ENCODE results near the gene FSIP2. TPM values are rescaled to one million over a fixed set of nuclear protein-coding genes. Genes with fewer than 3 reads are reported as not detected.

Gene FSIP2
- polyA plus RNA-seq, 3 donors = not detected

GRCh38 chr2:185695711-185696235, 42.8 kb upstream of the FSIP2 start:
- Histone ChIP-seq H3K79me2 (ENCODE audit: insufficient read depth, low read length) (no peaks in the 10 kb centered on the region), H3K27ac (ENCODE audit: low read depth in 1 of 2, low read length in 2 of 2) (no peak overlapping the region), H3K4me2 (replicated peaks; ENCODE audit: extremely low read depth, low read length, poor library complexity, severe bottlenecking) (no peak overlapping the region), H4K20me1 (ENCODE audit: insufficient read depth, low read length) (no peaks in the 10 kb centered on the region), H3K4me1 (ENCODE audit: control insufficient read depth in 1 of 2, insufficient read depth in 2 of 2, low read length in 2 of 2) (no peaks in the 10 kb centered on the region), H3K27me3 (ENCODE audit: control insufficient read depth in 2 of 2, insufficient read depth in 2 of 2, low read length in 2 of 2) (no peaks in the 10 kb centered on the region), H3K36me3 (replicated peaks in 1 of 2; ENCODE audit: control insufficient read depth in 1 of 2, insufficient read depth in 2 of 2, low read length in 2 of 2) (no peaks in the 10 kb centered on the region), H3K9me3 (replicated peaks in 1 of 2; ENCODE audit: control insufficient read depth in 1 of 2, insufficient read depth in 1 of 2, low read length in 2 of 2) (no peaks in the 10 kb centered on the region), H3K4me3 (replicated peaks in 1 of 3; ENCODE audit: low read depth in 2 of 3, low read length in 3 of 3) (no peak overlapping the region), H3K9ac (ENCODE audit: insufficient read depth, low read length, poor library complexity, severe bottlenecking) (no peak overlapping the region), H2AFZ (ENCODE audit: insufficient read depth, low read depth, low read length, poor library complexity, severe bottlenecking) (no peak overlapping the region)
- Mint-ChIP-seq H3K27ac (no peak overlapping the region), H3K27me3 (ENCODE audit: low read depth in 3 of 3) (no peaks in the 10 kb centered on the region), H3K4me1 (no peaks in the 10 kb centered on the region), H3K36me3 (no peaks in the 10 kb centered on the region), H3K4me3 (no peak overlapping the region), H3K9me3 (peaks cover 0 to 3% (median 0%) of the 10 kb centered on the region in 7 donors)
- 20% methylated on average over 1 of the region's 2 CpGs for WGBS (ENCODE audit: insufficient coverage)
- intact Hi-C loops (cut with micrococcal nuclease) = no loop called here
- no peak for DNase-seq
- TF ChIP-seq CTCF (IDR thresholded peaks at IDR 0.05) = no peak

- Mint-ChIP-seq H3K27me3 (ENCODE audit: low read depth in 3 of 3) (no peaks in the 10 kb centered on the region), H3K4me1 (no peaks in the 10 kb centered on the region)
- no peak overlapping the region for H3K27ac ChIP-seq (ENCODE audit: low read depth in 1 of 2, low read length in 2 of 2)
Observed at GRCh38 chr2:185700883-185701282, 37.7 kb upstream of the FSIP2 start.

More at GRCh38 chr2:185700883-185701282, 37.7 kb upstream of the FSIP2 start:
- no peak overlapping the region for H3K4me3 Mint-ChIP-seq
- no peaks in the 10 kb centered on the region for H3K9me3 ChIP-seq (replicated peaks in 1 of 2; ENCODE audit: control insufficient read depth in 1 of 2, insufficient read depth in 1 of 2, low read length in 2 of 2)
- H3K9ac ChIP-seq (ENCODE audit: insufficient read depth, low read length, poor library complexity, severe bottlenecking) = no peak overlapping the region
- H3K4me1 ChIP-seq (ENCODE audit: control insufficient read depth in 1 of 2, insufficient read depth in 2 of 2, low read length in 2 of 2) = no peaks in the 10 kb centered on the region
- DNase-seq = no peak
- H2AFZ ChIP-seq (ENCODE audit: insufficient read depth, low read depth, low read length, poor library complexity, severe bottlenecking) = no peak overlapping the region
- H3K9me3 Mint-ChIP-seq = peaks cover 0 to 4% (median 0%) of the 10 kb centered on the region in 7 donors
- H4K20me1 ChIP-seq (ENCODE audit: insufficient read depth, low read length) = no peaks in the 10 kb centered on the region
- H3K79me2 ChIP-seq (ENCODE audit: insufficient read depth, low read length) = no peaks in the 10 kb centered on the region
- no peak overlapping the region for H3K4me2 ChIP-seq (replicated peaks; ENCODE audit: extremely low read depth, low read length, poor library complexity, severe bottlenecking)
- H3K36me3 ChIP-seq (replicated peaks in 1 of 2; ENCODE audit: control insufficient read depth in 1 of 2, insufficient read depth in 2 of 2, low read length in 2 of 2) = no peaks in the 10 kb centered on the region
- no peaks in the 10 kb centered on the region for H3K36me3 Mint-ChIP-seq
- H3K27ac Mint-ChIP-seq = no peak overlapping the region
- H3K4me3 ChIP-seq (replicated peaks in 1 of 3; ENCODE audit: low read depth in 2 of 3, low read length in 3 of 3) = no peak overlapping the region
- intact Hi-C loops (cut with micrococcal nuclease) = no loop called here
- H3K27me3 ChIP-seq (ENCODE audit: control insufficient read depth in 2 of 2, insufficient read depth in 2 of 2, low read length in 2 of 2) = no peaks in the 10 kb centered on the region
- TF ChIP-seq CTCF (IDR thresholded peaks at IDR 0.05) = no peak
- whole genome bisulfite sequencing (ENCODE audit: insufficient coverage) = 77% methylated on average over 2 of the region's 4 CpGs

Measured in CD14-positive monocyte (primary cell).